ENCODE data around the gene RAP1A.
"Not testable (repeated sequence)": the region's sequence is repeated elsewhere in the genome, so short reads cannot be mapped to it uniquely, and the experiment has no call there.

RAP1A gene

DNA sequence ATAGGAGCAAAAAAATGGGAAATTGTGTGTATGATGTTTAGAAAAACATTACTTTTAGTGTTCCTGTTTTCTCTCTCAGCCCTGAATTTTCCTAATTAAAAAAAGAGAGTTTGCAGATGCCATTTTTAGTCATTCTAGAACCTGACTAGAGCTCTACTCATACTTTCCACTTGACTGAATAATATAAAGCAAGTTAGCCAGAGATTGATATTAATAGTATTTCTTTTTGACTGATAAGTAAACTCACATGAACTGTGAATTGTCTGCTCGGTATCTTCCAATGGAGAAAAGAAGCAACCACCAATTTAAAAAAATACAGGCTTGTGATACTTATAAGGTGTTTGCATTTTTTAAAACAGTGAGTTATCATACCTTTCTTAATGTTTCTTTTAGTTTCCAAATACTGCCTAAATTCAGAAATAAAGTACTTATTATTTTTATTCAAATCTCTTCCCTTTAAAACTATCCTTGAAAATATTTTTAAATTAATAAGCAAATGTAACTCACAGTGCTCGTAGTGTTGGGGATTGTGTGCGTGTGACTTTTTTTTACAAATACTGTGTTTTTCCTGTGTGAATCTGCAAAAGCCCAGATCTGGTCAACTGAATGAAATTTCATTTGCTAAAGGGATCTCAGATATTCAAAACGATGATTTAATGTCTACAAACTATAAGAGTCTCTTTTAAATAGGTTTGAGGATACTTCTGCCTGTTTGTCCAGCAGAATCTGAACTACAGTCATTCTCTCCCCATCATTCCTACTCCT lies 9.8 kb downstream of the RAP1A start:
- DNase-seq (ENCODE audit: low spot score): no peak

DNA sequence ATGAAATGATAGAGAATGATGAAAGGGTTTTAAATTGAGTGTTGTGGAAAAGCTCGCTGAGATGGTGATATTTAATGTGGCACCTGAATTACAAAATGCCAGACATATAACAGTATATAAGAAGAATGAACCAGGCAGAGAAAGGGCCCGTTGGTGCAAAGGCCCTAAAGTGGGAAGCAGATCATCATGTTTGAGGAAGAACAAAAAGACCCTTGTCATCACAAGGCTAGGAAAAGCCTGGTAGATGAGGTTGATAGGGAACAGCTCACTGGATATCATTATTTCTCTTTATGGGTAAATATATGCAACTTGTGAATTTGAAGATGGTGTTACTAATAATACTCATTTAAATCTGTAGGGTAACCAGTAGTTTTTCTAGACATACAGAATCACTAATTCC lies 11.0 kb downstream of the RAP1A start:
- no peak for DNase-seq (ENCODE audit: low spot score)

DNA sequence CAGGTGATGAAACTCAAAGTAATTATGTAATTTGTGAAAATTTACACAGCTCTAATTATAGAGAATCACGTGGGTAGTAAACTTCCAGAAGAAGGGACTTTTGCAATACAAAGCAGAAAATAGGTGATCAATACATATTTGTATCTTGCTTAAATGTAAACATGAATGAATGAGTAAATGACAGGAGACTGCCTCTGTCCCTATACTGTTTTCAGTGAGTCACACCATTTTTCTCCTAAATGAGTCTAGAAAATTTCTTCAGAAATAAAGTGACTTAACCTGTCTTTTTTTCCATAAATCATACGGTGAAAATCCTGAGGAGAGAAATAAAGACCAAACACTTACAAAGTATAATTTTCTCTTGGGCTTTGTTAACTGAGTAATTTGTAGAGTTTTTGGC lies 11.9 kb downstream of the RAP1A start:
- DNase-seq (ENCODE audit: low spot score): no peak

DNA sequence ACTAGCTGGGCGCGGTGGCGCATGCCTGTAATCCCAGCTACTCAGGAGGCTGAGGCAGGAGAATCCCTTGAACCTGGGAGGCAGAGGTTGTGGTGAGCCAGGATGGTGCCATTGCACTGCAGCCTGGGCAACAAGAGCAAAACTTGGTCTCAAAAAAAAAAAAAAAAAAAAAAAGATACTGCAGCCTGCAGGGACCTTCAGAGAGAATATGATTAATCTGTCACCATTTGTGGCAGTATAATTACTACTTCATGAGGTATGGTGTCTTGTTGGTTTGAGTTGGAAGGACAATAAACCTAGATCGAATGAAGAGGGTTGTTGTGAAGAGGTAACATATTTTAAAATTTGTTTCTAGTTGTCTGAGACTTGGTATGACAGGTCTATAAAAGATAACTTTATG lies 13.2 kb downstream of the RAP1A start:
- not testable (repeated sequence) for DNase-seq (ENCODE audit: low spot score)

DNA sequence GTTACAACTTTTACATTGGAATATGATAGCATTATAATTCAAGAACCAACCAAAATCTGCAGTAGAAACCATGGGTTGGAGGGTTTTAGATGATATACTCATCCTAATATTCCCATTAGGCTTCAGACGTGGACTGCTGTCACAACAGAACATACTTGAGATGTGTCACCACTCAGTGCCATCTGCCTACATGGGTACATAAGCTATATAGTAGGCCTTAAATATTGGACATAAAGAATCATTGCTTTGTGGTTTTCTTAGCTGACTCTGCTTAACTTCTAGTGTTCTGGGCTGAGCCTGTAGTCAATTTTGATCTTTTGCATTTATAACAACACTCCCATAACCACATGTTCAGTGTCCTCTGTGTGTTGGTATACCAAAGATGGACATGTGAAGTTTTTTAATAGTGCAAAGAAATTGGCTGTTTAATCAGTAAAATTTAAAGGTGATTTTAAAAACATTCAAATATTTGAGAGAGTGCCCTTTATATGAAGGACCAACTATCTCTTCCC lies 14.2 kb downstream of the RAP1A start:
- DNase-seq (ENCODE audit: low spot score): no peak

DNA sequence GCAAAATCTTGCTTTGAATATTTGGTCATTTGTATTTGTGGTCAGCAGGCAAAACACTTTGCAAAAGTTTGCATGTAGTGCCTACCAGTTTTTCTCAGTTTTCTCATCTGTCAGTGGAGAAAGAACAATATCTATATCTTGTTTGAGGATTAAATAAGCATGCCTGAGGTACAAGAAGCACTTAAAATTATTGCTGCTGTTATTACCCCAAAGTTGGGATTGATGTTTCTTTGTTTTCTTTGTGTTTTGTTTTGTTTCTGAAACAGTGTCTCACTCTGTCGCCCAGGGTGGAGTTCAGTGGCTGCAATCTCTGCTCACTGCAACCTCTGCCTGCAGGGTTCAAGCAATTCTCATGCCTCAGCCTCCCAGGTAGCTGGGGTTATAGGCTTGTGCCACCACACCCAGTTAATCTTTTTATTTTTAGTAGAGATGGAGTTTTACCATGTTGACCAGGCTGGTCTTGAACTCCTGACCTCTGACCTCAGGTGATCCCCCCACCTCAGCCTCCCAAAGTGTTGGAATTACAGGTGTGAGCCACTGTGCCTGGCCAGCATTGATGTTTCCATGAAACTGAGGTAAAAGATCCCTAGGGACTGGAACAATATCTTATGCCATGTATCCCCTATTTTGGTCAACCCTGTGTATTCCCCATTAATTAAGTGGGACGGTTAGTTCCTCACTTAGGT lies 15.9 kb downstream of the RAP1A start:
- no peak for DNase-seq (ENCODE audit: low spot score)

DNA sequence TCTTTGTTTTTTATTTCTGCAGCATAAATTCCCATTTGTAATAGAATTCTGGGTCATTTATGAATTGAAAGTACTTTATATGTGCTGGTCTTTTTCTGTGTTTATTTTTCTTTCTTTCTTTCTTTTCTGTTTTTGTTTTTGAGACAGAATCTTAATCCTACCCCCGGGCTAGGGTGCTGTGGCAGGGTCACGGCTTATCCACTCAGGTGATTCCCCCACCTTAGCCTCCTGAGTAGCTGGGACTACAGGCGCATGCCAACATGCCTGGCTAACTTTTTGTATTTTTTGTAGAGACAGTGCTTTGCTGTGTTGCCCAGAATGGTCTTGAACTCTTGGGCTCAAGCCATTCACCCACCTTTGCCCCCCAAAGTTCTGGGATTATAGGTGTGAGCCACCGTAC lies 18.7 kb downstream of the RAP1A start:
- DNase-seq (ENCODE audit: low spot score): no peak

DNA sequence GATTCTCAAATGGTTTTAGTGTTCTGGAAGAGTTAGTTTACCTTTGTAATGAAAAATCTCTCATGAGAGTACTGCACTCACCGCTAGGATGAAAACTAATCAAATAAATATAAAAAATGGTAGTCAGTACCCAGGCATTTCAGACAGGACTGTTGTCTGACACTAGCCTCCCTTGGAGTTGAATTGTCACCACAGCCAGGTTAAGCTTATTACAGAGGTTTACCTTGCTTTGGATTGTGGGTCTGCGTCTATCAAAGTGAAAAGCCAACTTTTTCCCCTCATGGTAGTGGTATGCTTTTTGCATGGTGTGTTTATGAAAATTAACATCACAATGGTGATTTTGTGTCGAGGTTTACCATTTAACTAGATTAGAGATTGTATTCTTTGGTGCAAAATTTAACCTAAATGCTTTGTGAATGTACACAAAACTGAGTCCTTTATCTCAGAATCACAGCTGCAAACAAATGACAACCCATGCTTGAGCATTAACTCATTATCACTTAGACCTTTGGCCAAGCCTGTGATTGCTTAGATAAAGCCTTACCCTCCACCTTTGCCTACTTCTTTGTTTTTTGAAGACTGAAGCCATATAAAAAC lies 20.1 kb downstream of the RAP1A start:
- no peak for DNase-seq (ENCODE audit: low spot score)

DNA sequence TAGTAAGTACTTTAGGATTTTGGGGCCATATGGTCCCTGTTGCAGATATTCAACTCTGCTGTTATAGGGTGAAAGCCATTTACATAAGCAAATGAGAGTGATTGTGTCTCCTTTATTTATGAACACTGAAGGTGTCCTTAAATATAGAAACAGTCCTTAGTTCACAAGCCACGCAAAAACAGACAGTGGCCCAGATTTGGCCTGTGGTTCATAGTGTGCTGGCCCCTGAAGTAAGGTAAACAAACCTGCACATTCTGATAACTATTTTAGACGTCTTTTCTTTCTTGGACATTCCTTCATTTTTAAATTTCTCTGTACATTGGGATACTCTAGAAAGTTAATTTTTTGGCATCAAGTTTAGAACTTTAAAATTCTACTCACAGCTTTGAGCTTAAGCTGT lies 23.5 kb downstream of the RAP1A start:
- DNase-seq (ENCODE audit: low spot score): no peak

DNA sequence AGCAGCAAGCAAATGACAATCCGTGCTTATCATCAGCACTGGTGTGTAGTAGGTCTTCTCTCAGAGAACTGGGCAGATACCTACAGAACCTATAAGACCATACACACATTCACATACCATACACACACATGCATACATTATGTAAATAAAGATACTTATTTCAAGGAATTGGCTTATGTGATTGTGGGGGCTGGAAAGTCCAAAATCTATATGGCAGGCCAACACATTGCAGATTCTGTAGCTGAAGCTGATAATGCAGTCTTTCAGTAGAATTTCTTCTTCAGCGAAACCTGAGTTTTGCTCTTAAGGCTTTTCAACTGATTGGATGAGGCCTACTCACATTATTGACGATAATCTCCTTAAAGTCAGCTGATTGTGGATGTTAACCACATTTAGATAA lies 24.1 kb downstream of the RAP1A start:
- no peak for DNase-seq (ENCODE audit: low spot score)

DNA sequence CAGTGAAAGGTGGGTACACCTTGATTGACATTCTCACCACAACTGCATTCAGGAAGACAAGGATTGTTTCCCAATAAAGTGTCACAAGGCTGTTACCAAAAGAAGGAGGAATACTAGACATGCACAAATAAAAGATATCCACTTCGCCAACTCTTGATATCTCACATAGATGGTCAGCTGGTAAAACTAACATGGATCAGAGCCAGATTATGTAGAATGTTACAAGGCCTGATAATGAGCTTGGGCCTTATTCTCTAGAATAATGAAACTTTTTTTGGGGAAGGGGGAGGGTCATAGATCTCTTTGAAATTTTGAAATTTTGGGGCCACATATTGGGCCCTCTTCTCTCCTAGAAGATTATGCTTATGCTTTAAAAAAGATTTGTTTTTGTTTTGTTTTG lies 24.9 kb downstream of the RAP1A start:
- no peak for DNase-seq (ENCODE audit: low spot score)

DNA sequence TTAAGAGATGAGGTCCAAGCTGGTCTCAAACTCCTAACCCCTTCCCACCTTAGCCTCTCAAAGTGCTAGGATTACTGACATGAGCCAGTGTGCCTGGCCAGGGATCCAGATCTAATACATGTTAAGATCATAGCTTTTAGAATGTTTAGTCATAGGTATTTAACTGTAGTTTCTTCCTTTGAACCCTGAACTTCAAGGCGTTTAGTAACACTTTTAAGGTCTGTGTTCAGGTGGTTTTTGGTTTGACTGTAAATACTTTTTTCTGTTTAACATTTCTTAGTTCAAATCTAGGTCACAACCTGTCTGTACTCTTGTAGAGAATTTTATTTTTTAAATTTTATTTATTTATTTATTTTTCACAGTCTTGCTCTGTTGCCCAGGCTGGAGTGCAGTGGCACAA lies 28.1 kb downstream of the RAP1A start:
- DNase-seq (ENCODE audit: low spot score): no peak

DNA sequence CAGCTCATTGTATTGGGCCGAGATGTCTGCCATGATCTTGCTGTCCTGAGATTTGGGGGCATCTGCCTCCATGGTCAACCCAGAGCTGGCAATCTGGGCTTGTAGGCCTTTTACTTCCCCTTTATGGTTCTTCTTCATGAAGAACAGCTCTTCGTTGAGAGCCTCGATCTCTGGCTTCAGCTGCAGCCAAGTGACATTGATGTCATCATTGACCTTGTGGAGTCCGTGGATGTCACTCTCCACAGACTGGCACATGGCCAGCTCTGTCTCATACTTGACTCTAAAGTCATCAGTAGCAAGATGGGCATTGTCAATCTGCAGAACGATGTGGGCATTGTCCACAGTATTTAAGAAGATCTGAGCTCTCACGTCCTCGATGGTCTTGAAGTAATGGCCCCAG lies 29.2 kb downstream of the RAP1A start:
- no peak for DNase-seq (ENCODE audit: low spot score)

DNA sequence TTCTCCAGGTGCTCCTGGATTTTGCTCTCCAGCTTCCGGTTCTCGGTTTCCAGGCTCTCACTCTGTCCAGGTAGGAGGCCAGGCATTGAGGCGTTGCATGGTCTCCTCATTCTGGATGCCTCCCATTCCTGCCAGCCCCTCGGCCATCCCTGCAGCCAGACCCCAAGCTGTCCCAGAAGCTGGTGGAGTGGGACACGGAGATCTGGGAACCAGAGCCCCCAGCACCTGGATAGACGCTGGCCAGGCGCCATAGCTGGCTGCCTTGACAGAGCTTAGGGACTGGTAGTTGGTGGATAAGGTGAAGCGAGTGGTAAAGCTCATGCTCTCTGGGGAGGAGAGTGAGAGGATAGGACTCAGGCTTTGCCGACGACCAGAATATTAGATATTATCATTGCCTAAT lies 29.6 kb downstream of the RAP1A start:
- DNase-seq (ENCODE audit: low spot score): no peak

DNA sequence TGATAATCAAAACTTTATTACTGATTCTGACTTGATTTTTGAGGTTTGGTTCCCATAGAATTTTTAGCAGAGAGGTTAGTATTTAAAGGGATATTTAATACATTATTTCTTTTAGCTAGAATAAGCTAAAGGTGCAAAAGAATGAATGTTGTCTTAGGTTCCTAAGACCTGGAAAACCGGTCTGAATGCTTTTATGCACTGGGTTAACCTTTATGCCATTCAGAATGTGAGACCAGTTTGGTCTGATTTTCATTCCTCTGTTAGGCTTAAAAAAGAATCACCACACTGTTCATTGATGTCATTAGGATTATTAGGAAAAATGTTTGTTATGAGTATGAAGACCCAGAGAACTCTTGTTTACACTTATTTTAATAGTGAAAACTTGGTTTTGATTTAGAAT lies 30.1 kb downstream of the RAP1A start:
- no peak for DNase-seq (ENCODE audit: low spot score)

DNA sequence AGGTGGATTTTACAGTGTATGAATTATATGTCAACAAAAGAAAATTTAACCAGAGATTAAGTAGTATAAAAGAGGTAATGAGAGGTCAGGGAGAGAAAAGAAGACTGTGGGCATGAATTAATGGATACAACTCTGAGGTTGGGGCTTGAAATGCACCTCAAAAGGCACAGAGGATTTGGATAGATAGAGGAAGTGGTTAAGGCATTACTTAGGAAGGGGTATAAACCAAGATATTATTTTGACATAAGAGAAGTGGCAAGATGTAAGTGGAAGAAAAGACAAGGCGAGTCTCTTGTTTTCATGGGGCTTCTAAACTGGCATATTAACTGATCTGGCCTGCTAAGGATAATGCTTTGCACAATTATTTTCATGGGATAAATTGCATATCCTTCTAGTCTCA lies 34.1 kb downstream of the RAP1A start:
- DNase-seq (ENCODE audit: low spot score): no peak

DNA sequence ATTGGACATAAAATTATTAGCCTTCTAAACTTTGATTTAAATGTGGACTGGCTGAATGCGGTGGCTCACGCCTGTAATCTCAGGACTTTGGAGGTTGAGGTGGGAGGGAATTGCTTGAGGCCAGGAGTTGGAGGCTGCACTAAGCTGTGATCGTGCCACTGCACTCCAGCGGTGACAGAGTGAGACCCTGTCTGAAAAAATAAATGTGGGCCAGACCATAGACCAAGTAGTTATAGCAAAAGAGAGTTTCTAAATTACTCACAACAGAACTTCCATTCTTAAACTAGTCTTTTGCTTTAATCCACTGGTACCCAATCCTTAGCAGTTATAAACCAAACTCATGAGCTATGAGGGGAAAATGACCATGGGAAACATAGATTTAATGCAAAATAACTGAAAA lies 35.2 kb downstream of the RAP1A start:
- no peak for DNase-seq (ENCODE audit: low spot score)

DNA sequence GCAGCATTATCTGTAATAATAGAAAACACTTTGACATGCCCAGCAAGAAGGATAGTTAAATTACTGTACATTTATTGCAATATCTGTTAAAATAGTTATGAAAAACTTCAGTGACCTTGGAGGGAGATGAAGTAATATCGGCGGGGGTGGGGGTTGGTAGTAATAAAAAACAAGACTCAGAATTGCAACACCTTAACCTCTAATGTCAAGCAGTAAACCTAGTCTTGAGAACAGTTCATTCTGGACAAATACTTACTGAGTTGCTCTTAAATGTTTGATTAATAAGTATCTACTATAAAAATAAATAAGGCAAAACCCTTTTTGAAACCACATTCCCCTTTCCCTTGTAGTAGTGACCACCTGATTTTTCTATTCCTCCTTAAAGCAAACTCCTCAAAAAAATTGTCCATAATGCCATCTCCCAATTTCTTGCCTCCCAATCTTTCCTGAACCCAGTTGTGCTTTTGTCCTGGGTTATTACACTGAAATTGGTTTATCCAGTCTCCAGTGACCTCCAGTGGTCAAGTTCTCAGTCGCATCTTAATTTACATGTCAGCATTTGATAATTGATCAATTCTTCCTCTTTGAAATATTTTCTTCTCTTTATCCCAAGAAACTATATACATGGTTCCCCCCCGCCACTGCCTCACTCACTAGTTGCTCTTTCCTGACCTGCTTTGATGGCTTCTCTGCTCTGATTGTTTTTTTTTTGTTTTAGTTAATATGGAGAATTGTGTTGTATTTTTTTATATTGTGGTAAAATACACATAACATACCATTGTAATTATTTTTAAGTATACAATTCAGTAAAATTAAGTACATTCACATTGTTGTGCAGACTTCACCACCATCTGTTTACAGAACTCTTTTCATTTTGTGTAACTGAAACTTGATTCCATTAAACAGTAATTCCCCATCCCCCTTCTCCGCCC lies 36.8 kb downstream of the RAP1A start:
- peak; percentile 71 for DNase-seq (ENCODE audit: low spot score)

DNA sequence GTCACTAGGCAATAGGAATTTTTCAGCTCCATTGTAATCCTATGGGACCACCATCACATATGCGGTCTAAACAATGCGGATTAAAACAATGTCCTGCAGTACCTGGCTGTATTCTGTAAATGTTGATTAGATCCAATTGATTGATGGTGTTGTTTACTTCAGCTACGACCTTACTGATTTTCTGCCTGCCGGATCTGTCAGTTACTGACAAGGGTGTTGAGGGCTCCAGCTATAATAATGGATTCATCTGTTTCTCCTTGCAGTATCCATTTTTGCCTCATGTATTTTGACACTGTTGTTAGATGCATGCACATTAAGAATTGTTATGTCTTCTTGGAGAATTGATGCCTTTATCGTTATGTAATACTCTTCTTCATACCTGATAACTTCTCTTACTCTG lies 39.0 kb downstream of the RAP1A start:
- no peak for DNase-seq (ENCODE audit: low spot score)

DNA sequence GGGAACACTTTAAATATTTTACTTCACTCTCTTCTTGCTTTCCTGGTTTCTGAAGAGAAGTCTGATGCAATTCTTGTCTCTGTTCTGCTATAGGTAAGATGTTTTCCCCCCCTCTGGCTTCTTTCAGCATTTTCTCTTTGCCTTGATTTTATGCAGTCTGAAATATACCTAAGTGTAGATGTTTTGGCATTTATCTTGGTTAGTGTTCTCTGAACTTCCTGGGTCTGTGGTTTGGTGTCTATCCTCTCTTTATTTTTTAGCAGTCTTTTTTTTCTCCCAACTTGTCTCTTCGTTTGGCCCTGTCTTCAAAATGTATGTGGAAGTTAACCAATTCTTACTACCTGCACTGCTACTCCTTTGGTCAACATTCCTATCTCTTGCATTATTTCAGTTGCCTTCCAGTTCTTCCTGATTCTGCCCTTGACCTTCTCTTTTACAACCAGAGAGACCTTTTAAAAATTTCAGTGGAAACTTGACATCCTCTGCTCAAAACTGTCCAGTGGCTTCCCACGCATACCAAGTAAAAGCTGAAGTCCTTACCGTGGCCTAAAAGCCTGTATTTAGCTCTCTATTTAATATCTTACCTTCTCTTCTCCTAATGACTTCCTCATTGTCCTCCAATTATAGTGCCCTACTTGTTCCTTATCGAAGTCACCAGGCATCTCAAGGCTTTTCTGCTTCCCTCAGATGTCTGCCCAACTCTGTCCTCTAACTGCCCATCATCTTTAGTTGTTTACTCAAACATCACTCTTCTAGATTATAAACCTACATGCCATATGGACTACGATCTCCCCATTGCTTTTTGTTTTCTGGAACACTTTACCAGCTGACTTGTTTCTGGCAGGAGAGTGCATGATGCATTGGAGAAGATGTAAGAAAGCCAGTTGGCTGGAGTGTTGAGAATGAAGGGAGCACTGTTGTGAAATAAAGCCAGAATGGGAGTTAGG lies 40.9 kb downstream of the RAP1A start:
- peak; percentile 10 for DNase-seq (ENCODE audit: low spot score)

DNA sequence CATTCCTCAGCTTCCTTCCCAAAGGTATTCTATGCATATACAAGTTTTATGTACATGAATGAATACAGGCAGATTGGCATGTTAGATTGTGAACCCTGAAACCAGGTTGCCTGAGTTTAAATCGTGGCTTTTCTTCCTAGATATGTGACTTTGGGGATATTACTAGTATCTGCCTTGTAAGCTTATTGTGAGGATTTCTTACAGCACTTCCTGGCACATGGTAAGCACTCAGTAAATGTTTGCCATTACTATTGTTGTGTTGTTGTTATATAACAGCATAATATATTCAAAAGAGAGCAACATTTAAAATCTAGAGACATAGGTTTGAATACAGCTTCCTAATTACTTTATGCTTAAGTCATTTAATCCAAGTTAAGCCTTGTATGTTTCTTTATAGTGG lies 45.1 kb downstream of the RAP1A start:
- no peak for DNase-seq (ENCODE audit: low spot score)

Data from Ammon's horn (tissue), 1 donor.